KMS-11 (cell line): Measurements from ENCODE around the gene NFASC.

Experiments used
- H2AFZ ChIP-seq: fragments of 200-600 bp; sonication (generic); 2 replicates; pipeline ENCODE4 v1.6.1; 2016; ENCODE audit warnings: antibody characterized with exemption, mixed run types, low read depth
- H3K27ac ChIP-seq: fragments of 200-600 bp; sonication (generic); 2 replicates; pipeline ENCODE4 v1.6.1; 2016; ENCODE audit warnings: mild to moderate bottlenecking, mixed run types
- H3K27me3 ChIP-seq: fragments of 200-600 bp; sonication (generic); 2 replicates; pipeline ENCODE4 v1.6.1; 2017; ENCODE audit warnings: mild to moderate bottlenecking, low read depth, mixed run types, moderate library complexity; ENCODE audit not compliant: insufficient read depth
- H3K36me3 ChIP-seq: fragments of 200-600 bp; sonication (generic); 2 replicates; pipeline ENCODE4 v1.6.1; 2017; ENCODE audit warnings: mild to moderate bottlenecking, mixed run types; ENCODE audit not compliant: insufficient read depth
- H3K4me1 ChIP-seq: fragments of 200-600 bp; sonication (generic); 2 replicates; pipeline ENCODE4 v1.6.1; 2016; ENCODE audit warnings: mild to moderate bottlenecking, low read depth, mixed run types; ENCODE audit not compliant: poor library complexity, severe bottlenecking
- H3K4me2 ChIP-seq: fragments of 200-600 bp; sonication (generic); 2 replicates; pipeline ENCODE4 v1.7.0; 2016; ENCODE audit warnings: mild to moderate bottlenecking, mixed run types
- H3K4me3 ChIP-seq: fragments of 200-600 bp; sonication (generic); IDR thresholded peaks from 2 replicates; pipeline ENCODE4 v1.6.1; 2017; ENCODE audit warnings: low read depth, low read length, mixed read lengths; ENCODE audit not compliant: insufficient read depth
- H3K79me2 ChIP-seq: fragments of 200-600 bp; sonication (generic); 2 replicates; pipeline ENCODE4 v1.6.1; 2016; ENCODE audit warnings: low read depth, mixed run types; ENCODE audit not compliant: insufficient read depth
- H3K9ac ChIP-seq: fragments of 200-600 bp; sonication (generic); 2 replicates; pipeline ENCODE4 v1.6.1; 2016; ENCODE audit warnings: mild to moderate bottlenecking, mixed run types
- H4K20me1 ChIP-seq: fragments of 200-600 bp; sonication (generic); 2 replicates; pipeline ENCODE4 v1.6.1; 2016; ENCODE audit warnings: mild to moderate bottlenecking, mixed run types; ENCODE audit not compliant: insufficient read depth
- CTCF ChIP-seq: fragments of 200-600 bp; sonication (generic); conservative IDR thresholded peaks from 2 replicates; pipeline ENCODE4 v1.6.1; 2017; ENCODE audit warnings: low read depth, mild to moderate bottlenecking, antibody characterized with exemption, low read length, moderate library complexity, mixed read lengths

NFASC gene

DNA sequence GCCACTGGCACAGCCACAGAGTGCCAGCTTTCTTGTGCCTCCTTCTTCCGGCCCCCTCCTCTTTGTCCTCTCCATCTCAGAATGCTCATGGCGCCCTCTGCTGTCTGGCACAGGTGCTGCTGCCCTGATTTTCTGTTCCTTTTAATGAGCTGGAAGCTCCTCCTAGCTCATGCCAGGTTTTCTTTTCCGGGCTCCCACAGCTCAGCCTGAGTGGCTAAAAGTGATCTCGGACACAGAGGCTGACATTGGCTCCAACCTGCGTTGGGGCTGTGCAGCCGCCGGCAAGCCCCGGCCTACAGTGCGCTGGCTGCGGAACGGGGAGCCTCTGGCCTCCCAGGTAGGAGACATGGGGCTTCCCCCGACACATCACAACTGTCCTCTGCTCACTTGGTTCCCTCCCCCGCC is 191.0 kb downstream of the NFASC start:
- H2AFZ ChIP-seq: peak overlapping the region; percentile 39
- H3K36me3 ChIP-seq: no peaks in the 10 kb centered on the region
- H3K27me3 ChIP-seq: peaks cover 42% of the 10 kb centered on the region
- no peaks in the 10 kb centered on the region for H4K20me1 ChIP-seq
- H3K4me2 ChIP-seq: no peak overlapping the region; the same call in 1 of the 2 replicates
- H3K27ac ChIP-seq: no peak overlapping the region
- H3K4me3 ChIP-seq: no peak overlapping the region
- H3K79me2 ChIP-seq: no peaks in the 10 kb centered on the region
- no peak overlapping the region for H3K9ac ChIP-seq
- peak; percentile 98 for TF ChIP-seq CTCF
- H3K4me1 ChIP-seq: no peaks in the 10 kb centered on the region

DNA sequence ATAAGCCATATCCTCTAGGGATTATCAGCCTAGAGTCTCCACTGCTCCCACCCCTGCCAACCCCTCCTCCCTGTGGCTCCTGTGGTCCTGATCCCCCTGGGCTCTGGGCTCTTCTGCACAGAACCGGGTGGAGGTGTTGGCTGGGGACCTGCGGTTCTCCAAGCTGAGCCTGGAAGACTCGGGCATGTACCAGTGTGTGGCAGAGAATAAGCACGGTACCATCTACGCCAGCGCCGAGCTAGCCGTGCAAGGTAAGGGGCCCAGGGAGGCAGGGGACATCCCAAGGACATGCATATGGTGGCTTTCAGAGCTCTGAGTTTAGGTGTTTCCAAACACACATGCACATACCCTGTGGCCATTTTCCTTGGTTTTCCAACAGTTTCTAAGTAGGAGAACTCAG is 191.7 kb downstream of the NFASC start:
- Histone ChIP-seq H3K9ac (no peak overlapping the region), H3K36me3 (no peaks in the 10 kb centered on the region), H4K20me1 (no peaks in the 10 kb centered on the region), H3K27ac (no peak overlapping the region), H3K79me2 (no peaks in the 10 kb centered on the region), H3K4me1 (no peaks in the 10 kb centered on the region), H3K4me2 (no peak overlapping the region), H3K4me3 (no peak overlapping the region), H2AFZ (no peak overlapping the region), H3K27me3 (peaks cover 36% of the 10 kb centered on the region)
- no peak for TF ChIP-seq CTCF

DNA sequence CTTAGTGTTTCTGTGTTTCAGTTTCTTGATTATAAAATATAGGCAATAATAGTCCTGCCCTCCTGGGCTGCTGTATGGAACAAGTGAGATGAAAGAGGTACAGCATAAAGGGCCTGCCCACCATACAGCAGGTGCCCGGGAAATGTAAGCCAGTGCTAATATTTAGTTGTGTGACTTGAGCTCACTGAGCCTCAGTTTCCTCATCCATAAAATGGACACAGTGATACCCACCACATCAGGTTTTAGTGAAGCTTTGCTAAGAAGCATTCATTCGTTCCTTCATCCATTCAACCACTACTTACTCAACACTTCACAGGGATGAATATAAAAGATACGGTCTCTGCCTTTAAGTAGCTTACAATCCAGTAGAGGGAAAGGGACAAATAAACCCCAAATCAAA is 192.2 kb downstream of the NFASC start:
- Histone ChIP-seq H4K20me1 (no peaks in the 10 kb centered on the region), H3K4me1 (no peaks in the 10 kb centered on the region), H3K9ac (no peak overlapping the region), H3K36me3 (no peaks in the 10 kb centered on the region), H3K79me2 (no peaks in the 10 kb centered on the region), H3K4me3 (no peak overlapping the region), H3K27ac (no peak overlapping the region), H3K4me2 (no peak overlapping the region), H3K27me3 (peaks cover 30% of the 10 kb centered on the region), H2AFZ (no peak overlapping the region)
- TF ChIP-seq CTCF: no peak

GRCh38 chr1:205064301-205064700 is 193.6 kb downstream of the NFASC start:
- H3K27me3 ChIP-seq: peaks cover 20% of the 10 kb centered on the region
- no peak overlapping the region for H2AFZ ChIP-seq
- H3K4me2 ChIP-seq: no peak overlapping the region
- no peaks in the 10 kb centered on the region for H3K4me1 ChIP-seq
- H3K4me3 ChIP-seq: no peak overlapping the region
- no peaks in the 10 kb centered on the region for H4K20me1 ChIP-seq
- no peaks in the 10 kb centered on the region for H3K36me3 ChIP-seq
- no peak for TF ChIP-seq CTCF
- no peak overlapping the region for H3K9ac ChIP-seq
- no peak overlapping the region for H3K27ac ChIP-seq
- H3K79me2 ChIP-seq: no peaks in the 10 kb centered on the region
